SK-N-SH (cell line): ENCODE results near the gene MAP3K6.

Experiments
- CTCF ChIP-seq: fragments of 200-600 bp; sonication (generic); IDR thresholded peaks from 2 replicates; pipeline ENCODE4 v1.6.1; 2017; ENCODE audit warnings: antibody characterized with exemption, mild to moderate bottlenecking, moderate library complexity
- POLR2AphosphoS5 ChIP-seq: IDR thresholded peaks from 2 replicates; pipeline ENCODE4 v1.6.1; 2012; ENCODE audit warnings: low read depth, low read length

- TF ChIP-seq CTCF (no peak), POLR2AphosphoS5 (no peak)
Measured at GRCh38 chr1:27338751-27339150, 28.0 kb downstream of the MAP3K6 start.
